ENCODE measurements around the gene DGCR6L.
"Not testable (repeated sequence)": the region's sequence is repeated elsewhere in the genome, so short reads cannot be mapped to it uniquely, and the experiment has no call there.

The DGCR6L gene

DNA sequence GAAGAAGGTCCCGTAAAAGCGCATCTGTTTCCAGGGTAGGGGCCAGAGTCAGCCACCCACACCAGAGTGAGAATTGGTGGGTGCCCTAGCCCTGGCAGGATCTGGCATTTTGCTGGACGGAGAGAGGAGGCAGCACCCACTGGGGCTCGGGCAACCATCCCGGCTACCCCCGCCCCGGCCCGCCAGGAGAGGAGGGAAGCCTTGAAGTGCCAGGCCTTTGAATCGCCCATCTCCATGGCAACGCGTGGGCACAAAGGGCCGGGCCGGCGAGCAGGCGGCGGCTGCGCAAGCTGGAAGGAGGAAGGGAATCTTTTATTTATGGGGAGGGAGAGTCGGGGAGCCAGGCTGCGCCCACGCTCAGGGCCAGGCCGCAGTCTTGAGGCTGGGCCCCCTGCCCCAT is 39.7 kb downstream of the DGCR6L start:
- H3K36me3 Mint-ChIP-seq, H3K27ac Mint-ChIP-seq, H3K4me3 Mint-ChIP-seq: not testable (repeated sequence)

DNA sequence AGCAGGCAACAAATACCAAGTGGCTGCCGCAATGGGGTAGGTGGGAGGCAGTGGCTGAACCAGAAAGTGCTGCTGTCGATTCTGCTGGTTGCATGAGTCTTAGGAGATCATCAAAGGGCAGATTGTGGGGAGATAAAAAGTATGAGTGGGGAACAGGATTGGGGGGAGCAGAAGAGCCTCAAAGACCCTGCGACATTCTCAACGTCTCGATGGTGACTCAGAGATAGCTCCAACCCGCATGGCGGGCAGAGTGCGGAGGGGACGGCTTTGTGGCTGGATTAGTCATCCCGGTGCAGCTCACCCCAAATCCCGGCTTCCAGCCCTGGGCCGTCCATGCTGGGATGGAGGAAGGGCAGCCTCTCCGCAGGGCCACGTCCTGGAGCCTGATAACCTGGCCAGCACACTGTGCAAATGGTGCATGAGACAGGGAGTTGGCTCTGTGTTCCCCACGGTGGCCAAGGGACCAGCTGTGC is 40.2 kb downstream of the DGCR6L start:
- Mint-ChIP-seq H3K4me3 (no peak overlapping the region), H3K36me3 (no peaks in the 10 kb centered on the region), H3K9me3 (no peaks in the 10 kb centered on the region), H3K27ac (no peak overlapping the region), H3K4me1 (no peaks in the 10 kb centered on the region), H3K27me3 (peaks cover 31% of the 10 kb centered on the region)
- ATAC-seq, result no peak

More for the DNA sequence above, 39.7 kb downstream of the DGCR6L start:
- not testable (repeated sequence) for ATAC-seq, H3K4me1 Mint-ChIP-seq, H3K9me3 Mint-ChIP-seq
- peaks cover 34% of the 10 kb centered on the region for H3K27me3 Mint-ChIP-seq

DNA sequence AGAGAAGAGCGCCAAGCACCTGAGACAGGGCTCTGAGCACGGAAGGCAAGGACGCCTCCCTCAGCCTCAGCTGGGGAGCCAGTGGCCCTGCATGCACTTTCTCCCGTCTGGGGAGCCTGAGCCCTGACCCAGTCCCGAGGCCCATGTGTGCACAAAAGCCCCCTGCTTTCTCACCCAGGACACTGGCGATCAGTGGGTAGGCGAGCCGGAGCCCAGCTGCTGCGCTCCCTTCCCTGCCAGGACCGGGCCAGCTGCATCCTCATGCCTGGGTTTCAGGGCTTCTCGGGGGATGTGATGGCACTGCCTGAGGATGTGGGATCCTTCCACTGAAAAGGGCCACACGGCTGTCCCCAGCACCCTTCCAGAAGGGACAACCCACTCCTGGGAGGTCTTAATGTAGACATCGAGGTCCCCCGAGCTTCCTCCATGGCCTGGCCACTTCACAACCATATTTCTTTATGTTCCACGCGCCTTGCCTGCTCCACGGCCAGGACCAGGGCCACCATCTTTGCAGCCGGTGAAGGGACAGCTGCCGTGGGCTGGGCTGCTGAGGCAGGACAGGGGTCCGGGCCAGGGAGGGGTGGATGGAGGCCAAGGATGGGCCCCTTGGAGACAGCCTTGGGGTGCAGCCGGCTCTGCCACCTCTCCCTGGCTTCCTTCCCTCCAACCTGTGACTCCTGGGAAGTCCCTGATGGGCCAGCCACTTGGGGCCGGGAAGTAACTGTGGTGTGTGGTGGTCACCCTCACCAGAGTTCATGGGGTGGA is 41.0 kb downstream of the DGCR6L start:
- H3K36me3 Mint-ChIP-seq, H3K4me3 Mint-ChIP-seq, ATAC-seq, H3K4me1 Mint-ChIP-seq, H3K9me3 Mint-ChIP-seq, H3K27ac Mint-ChIP-seq: not testable (repeated sequence)
- peaks cover 23% of the 10 kb centered on the region for H3K27me3 Mint-ChIP-seq

DNA sequence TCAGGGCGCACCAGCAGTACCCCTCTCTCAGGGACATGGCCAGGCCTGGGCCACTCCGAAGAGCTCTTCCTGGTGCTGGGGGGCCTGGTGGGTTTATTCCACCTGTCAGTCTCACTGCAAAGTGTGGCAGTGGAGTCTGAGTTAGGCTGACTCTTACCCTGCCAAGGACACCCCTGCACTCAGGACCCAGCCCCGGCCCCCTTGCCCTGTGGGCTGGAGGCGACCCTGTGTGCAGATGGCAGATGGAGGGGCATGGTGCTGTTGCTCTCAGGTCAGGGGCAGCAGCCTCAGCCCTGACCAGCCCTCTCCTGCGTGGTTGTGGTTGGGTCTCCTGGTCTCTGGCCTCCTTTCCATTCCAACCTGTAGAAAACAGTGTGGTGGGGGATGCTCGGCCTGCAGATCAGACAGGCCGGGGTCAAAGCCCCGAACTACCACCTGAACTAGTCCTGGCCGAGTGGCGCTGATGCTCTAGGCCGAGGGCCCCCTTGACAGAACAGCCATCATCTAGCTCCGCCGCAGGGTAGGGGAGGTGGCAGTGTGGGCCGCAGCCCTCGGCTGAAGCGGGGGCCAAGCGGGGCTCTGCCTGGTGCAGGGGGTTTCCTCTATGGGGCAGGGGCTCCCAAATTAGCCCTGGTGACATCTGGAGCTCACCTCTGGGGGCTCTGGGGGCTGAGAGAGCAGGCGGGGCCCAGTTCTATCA is 41.8 kb downstream of the DGCR6L start:
- H3K27ac Mint-ChIP-seq, H3K4me3 Mint-ChIP-seq, H3K9me3 Mint-ChIP-seq, H3K36me3 Mint-ChIP-seq, ATAC-seq, H3K4me1 Mint-ChIP-seq: not testable (repeated sequence)
- H3K27me3 Mint-ChIP-seq, result peaks cover 20% of the 10 kb centered on the region

DNA sequence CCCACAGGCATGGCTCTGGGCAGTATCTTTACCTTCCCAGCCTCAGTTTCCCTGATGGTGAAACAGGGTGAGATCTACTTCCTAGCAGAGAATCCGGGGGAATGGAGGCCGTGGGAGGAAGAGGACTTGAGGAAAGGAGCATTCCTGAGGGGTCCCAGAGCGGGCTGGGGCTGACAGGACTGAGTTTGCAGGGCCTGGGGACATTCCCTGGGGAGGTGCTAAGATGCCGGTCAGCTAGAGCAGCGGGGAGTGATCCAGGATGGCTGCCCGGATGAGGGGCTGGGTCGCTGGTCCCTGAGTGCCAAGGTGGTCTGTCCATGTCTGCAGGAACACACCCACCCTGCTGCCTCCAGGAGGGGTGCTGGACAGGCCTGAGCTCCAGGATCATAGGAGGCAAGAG is 43.4 kb downstream of the DGCR6L start:
- no peak overlapping the region for H3K27ac Mint-ChIP-seq
- no peak overlapping the region for H3K4me3 Mint-ChIP-seq
- no peaks in the 10 kb centered on the region for H3K36me3 Mint-ChIP-seq
- no peaks in the 10 kb centered on the region for H3K4me1 Mint-ChIP-seq
- no peak for ATAC-seq
- no peaks in the 10 kb centered on the region for H3K9me3 Mint-ChIP-seq
- peaks cover 32% of the 10 kb centered on the region for H3K27me3 Mint-ChIP-seq

DNA sequence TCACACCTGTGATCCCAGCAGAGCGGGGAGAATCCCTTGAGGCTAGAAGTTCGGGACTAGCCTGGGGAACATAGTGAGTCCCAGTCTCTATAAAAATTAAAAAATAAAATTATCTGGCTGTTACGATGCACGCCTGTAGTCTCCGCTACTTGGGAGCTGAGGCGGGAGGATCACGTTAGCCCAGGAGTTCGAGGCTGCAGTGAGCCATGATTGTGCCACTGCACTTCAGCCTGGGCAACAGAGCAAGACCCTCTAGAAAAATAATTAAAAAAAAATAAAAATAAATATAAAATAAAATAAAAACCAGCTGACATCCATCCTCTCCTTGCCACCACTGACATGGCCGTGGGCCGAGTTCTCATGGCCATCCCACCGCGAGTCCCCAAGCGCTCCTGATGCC is 44.0 kb downstream of the DGCR6L start:
- Mint-ChIP-seq H3K27me3 (peaks cover 33% of the 10 kb centered on the region), H3K36me3 (no peaks in the 10 kb centered on the region), H3K4me1 (no peaks in the 10 kb centered on the region), H3K9me3 (no peaks in the 10 kb centered on the region), H3K27ac (no peak overlapping the region), H3K4me3 (no peak overlapping the region)
- no peak for ATAC-seq

DNA sequence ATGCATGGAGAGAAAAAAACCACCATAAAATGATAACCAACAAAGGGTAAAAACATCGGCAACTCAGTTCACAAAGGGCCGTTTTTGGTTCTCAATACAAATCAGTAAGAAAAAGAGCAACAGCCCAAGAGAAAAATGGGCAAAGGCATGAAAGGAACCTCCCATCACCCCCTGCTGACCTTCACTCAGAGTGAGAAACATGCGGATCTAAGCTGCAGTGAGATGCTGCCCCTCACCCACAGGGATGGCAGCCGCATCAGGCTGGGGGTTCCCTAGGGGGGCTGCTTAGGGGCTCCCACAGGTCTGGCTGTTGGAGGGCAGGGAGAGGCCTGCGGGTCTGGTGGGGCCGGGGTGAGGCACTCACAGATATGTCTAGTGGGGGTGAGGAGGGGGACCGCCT is 44.5 kb downstream of the DGCR6L start:
- not testable (repeated sequence) for H3K4me1 Mint-ChIP-seq, H3K27ac Mint-ChIP-seq, ATAC-seq, H3K36me3 Mint-ChIP-seq, H3K4me3 Mint-ChIP-seq, H3K9me3 Mint-ChIP-seq
- H3K27me3 Mint-ChIP-seq, result peaks cover 37% of the 10 kb centered on the region

DNA sequence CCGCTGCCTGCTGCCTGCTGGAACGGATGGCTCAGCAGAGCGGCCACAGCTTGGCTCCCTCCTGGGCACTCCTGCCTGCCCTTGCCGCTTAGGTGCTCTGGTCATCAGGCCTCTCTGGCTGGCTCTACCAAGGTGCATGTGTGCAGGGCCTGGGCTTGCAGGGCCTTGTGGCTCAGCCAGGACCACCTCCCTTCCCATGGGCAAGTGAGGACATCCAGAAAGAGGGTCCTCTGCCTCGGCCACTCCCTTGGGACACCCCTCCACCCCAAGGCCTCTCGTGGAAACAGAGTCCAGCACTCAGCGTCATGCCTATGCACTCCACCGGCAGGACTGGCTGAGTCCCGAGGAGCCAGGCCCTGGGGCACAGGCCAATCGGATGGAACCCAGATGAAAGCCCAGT is 45.5 kb downstream of the DGCR6L start:
- not testable (repeated sequence) for H3K4me1 Mint-ChIP-seq, H3K4me3 Mint-ChIP-seq, H3K9me3 Mint-ChIP-seq, H3K36me3 Mint-ChIP-seq, ATAC-seq, H3K27ac Mint-ChIP-seq
- peaks cover 38% of the 10 kb centered on the region for H3K27me3 Mint-ChIP-seq

DNA sequence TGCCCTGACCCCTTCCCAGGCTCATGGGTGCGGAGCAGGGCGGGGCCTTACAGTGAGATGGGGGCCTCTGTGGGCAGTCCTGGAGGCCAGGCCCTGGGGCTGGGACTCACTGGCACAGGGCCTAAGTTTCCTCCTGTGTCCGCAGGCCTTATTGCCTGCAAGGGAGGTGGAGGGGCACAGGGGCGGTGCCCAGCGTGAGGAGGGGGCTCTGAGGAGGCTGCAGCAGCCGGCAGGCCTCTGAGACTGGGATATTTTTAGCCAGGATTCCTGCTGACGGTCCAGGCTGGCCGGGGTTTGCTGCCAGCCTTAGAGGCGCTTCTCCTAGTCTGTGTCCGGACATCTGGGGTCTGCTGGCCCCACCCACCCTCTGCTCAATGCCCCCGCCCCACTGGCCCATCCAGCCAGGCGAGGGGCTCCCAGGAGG is 46.1 kb downstream of the DGCR6L start:
- H3K4me3 Mint-ChIP-seq, result no peak overlapping the region
- ATAC-seq, result no peak
- H3K36me3 Mint-ChIP-seq, result no peaks in the 10 kb centered on the region
- H3K9me3 Mint-ChIP-seq, result no peaks in the 10 kb centered on the region
- peaks cover 3% of the 10 kb centered on the region for H3K4me1 Mint-ChIP-seq
- no peak overlapping the region for H3K27ac Mint-ChIP-seq
- H3K27me3 Mint-ChIP-seq, result peaks cover 38% of the 10 kb centered on the region

DNA sequence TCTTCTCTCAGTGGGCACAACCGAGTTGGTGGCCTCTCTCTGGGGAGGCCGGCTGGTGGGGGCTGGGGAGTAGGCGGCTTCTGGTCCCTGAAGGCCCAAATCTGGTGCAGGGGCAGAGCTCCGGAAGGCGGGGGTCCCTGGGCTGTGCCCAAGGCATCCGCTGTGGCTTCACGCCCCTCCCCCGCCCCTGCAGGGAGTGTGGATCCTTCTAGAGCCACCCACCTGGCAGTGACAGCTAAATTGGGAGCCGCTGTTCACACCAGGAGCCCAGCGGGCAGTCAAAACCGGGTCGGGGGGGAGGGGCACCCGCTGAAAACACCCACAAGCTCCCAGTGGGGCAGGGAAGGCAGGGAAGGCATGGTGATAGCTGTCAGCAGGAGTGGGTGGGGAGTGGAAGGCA is 47.2 kb downstream of the DGCR6L start:
- ATAC-seq, result no peak
- Mint-ChIP-seq H3K4me3 (no peak overlapping the region), H3K27me3 (peaks cover 43% of the 10 kb centered on the region), H3K27ac (no peak overlapping the region), H3K36me3 (no peaks in the 10 kb centered on the region), H3K4me1 (peaks cover 6% of the 10 kb centered on the region), H3K9me3 (no peaks in the 10 kb centered on the region)

DNA sequence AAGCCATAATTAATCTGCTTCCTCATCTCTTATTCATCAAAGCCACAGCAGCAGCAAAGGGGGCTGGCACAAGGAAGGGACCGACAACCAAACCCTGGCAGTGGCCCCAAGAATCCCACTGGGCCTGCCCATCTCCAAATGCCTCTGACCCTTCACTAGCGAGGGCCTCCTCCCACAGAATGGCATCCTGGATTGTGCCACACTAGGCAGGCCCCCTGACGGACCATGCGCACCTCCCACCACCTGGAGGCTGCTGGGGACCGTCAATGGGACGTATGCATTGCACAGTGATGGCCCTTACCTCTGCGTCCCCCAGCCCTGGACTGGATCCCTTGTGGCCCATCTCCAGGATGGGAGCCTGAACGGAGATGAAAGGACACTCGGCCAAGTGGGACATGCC is 47.7 kb downstream of the DGCR6L start:
- Mint-ChIP-seq H3K9me3 (no peaks in the 10 kb centered on the region), H3K4me1 (peaks cover 6% of the 10 kb centered on the region), H3K27ac (no peak overlapping the region), H3K36me3 (no peaks in the 10 kb centered on the region), H3K4me3 (no peak overlapping the region), H3K27me3 (peaks cover 43% of the 10 kb centered on the region)
- no peak for ATAC-seq

DNA sequence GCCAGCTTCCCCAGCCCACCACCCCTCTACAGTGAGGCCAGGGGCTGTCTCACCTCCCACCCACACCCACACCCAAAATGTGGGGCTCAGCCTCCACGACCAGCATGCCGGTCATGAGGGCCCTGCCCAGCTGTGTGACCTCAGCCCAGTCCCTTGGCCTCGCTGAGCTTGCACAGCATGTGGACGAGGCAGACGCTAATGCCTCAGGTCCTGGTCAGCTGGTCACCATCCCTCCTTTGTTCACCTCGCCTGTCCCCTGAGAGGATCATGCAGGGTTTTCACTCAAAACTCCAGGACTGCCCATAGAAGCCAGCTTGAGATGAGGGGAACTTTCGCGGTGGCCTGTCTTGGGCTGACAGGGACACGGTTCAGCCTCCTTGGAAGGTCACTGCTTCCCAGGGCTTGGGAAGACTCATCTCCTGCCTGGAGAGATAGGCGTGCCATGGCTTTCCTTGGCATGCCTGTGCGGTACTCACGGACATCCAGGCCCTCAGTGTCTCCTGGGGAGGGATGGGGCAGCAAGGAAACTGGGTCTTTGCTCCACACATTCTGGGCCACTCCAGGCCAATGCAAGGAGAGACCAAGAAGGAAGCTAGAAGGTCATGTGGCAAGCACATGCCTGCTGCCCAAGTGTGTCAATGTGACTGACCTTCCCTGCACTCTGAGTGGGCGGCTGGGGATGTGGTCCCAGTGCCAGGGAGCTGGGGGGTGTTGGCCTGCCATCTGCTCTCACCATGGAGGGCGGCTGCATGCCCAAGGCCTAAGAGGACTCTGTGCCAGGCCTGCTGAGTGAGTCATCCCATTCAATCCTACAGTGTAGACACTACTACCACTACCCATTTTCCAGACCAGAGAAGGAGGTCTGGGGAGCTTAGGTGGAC is 48.5 kb downstream of the DGCR6L start:
- Mint-ChIP-seq H3K4me1 (peaks cover 6% of the 10 kb centered on the region), H3K27ac (no peak overlapping the region), H3K4me3 (no peak overlapping the region), H3K36me3 (no peaks in the 10 kb centered on the region), H3K9me3 (no peaks in the 10 kb centered on the region), H3K27me3 (peaks cover 43% of the 10 kb centered on the region)
- no peak for ATAC-seq

DNA sequence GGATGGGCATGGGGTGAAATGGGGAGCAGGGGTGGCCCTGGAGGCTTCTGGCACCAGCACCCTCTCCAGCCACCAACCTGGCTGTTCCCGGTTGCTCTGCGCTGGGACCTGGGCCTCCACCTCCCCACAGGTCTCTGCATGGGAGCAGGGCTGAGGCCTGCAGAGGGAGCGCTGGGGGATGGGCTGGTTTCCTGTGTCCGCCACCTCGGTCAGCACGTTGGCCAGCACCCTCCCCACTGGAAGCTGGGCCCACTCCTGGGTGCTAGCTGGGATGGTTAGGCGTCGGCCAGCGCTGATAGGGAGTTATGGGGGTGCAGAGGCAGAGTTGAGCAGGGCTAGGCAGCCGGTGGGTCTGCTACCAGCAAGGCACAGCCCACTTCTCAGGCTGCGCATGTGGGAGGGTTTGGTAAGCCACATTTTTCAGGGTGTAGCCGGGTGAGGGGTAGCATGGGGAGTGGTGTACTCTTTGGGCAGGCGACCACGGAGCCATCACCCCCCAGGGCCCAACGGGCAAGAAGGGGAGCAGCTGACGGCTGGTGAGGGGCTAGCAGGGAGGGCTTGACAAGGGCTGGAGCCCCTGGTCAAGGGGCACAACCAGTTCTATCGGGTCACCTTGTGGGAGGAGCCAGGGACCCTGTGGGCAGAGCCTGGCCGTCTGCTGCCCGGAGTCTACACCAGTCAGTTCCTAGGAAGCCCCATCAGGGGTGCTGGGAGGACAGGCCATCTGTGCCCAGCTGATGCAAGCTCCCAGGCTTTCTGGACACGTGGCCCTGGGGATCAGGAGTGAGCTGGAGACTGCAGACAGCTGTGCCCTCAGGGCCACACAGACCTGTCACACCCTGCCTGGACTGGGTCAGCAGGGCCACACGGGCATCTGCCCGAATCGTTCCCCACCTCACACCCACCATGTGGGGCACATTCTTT is 49.4 kb downstream of the DGCR6L start:
- not testable (repeated sequence) for ATAC-seq, H3K4me3 Mint-ChIP-seq, H3K9me3 Mint-ChIP-seq, H3K27ac Mint-ChIP-seq, H3K4me1 Mint-ChIP-seq, H3K36me3 Mint-ChIP-seq
- H3K27me3 Mint-ChIP-seq, result peaks cover 48% of the 10 kb centered on the region

DNA sequence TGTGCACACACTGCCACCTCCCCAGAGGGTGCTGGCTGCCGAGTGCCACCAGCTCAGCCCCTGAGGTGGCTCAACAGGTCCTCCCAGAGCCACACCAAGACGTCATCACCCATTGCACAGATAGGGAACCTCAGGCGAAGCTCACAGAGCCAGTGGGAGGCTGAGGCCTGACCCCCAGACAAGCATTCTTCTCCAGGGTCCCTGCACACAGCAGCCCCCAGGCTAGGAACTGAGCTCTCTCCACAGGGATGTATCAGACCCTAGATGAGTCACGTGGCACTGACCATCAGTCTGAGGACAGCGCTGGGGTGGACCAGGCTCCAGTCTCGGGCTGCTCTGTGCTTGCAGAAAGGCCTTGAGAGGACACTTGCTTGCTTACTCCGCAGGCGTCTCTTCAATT is 50.2 kb downstream of the DGCR6L start:
- not testable (repeated sequence) for H3K36me3 Mint-ChIP-seq, H3K27ac Mint-ChIP-seq, ATAC-seq, H3K9me3 Mint-ChIP-seq, H3K4me3 Mint-ChIP-seq, H3K4me1 Mint-ChIP-seq
- H3K27me3 Mint-ChIP-seq, result peaks cover 48% of the 10 kb centered on the region
